Measurements from ENCODE around the gene HOXC6. TPM values are rescaled to one million over a fixed set of nuclear protein-coding genes. Genes with fewer than 3 reads are reported as not detected.

HOXC6 gene
- total RNA-seq, 1 donor: 1.7 TPM

DNA sequence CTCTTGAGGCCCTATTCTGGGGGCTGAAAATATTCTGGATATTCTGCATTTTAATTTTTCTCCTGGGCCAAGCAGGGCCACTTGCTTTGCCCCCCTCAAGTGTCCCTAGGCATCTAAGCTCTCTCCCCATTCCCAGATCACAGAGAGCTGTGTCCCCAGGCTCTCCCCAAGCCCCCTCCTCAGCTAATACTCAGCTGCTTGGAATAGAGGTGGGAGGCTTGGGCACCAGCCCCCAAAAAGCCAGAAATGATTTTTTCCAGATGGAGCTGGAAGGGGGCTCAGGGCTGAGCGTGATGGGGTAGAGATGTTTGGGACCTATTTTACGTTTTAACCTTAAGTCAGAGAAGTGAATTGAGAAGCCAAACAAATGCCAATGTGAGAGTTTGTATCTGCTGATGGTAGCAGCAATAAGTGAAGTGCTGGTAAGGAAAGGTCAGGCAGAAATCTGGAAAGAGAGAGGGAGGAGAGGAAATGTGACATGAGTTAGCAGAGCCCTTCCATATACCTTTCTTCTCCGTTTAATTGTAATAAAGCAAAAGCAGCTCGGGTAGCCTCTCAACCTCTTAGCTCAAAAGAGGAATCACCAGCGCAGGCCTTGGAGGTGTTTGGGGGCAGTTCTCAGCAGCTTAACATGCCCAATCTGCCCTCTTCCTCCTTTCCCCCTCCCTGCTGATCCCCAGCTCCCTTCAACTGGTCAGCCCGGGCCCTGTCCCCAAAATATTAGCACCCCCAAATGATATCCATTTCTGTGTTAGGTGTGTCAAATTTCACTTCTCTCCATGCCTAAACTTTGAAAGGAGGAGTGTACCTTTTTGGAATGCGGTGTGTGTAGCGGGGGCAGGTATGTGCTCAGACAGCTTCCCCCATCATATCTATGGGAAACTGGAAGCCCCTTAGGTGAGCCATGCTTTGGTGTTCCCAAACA lies 5.0 kb upstream of the HOXC6 start:
- DNase-seq (ENCODE audit: low read depth): no peak
- H3K4me3 ChIP-seq (ENCODE audit: low read depth, low read length): peak overlapping the region; percentile 36
- no peak for TF ChIP-seq CTCF (IDR thresholded peaks at IDR 0.05; ENCODE audit: insufficient read depth, low read depth, low read length)

- no peak for DNase-seq (ENCODE audit: low read depth)
- H3K4me3 ChIP-seq (ENCODE audit: low read depth, low read length): peak overlapping the region; percentile 36
Measured at GRCh38 chr12:54024127-54024526, 4.1 kb upstream of the HOXC6 start.

GRCh38 chr12:54024581-54025305 lies 3.5 kb upstream of the HOXC6 start:
- no peak for TF ChIP-seq CTCF (IDR thresholded peaks at IDR 0.05; ENCODE audit: insufficient read depth, low read depth, low read length)
- DNase-seq (ENCODE audit: low read depth): no peak
- peak overlapping the region; percentile 36 for H3K4me3 ChIP-seq (ENCODE audit: low read depth, low read length)

More at GRCh38 chr12:54024127-54024526, 4.1 kb upstream of the HOXC6 start:
- no peak for TF ChIP-seq CTCF (IDR thresholded peaks at IDR 0.05; ENCODE audit: insufficient read depth, low read depth, low read length)

- no peak for TF ChIP-seq CTCF (IDR thresholded peaks at IDR 0.05; ENCODE audit: insufficient read depth, low read depth, low read length)
- DNase-seq (ENCODE audit: low read depth): no peak
- H3K4me3 ChIP-seq (ENCODE audit: low read depth, low read length): peak overlapping the region; percentile 28
Measured at GRCh38 chr12:54025499-54026405, 2.5 kb upstream of the HOXC6 start.

GRCh38 chr12:54026640-54027441 lies 1.4 kb upstream of the HOXC6 start:
- DNase-seq (ENCODE audit: low read depth): no peak
- TF ChIP-seq CTCF (IDR thresholded peaks at IDR 0.05; ENCODE audit: insufficient read depth, low read depth, low read length): no peak
- no peak overlapping the region for H3K4me3 ChIP-seq (ENCODE audit: low read depth, low read length)

DNA sequence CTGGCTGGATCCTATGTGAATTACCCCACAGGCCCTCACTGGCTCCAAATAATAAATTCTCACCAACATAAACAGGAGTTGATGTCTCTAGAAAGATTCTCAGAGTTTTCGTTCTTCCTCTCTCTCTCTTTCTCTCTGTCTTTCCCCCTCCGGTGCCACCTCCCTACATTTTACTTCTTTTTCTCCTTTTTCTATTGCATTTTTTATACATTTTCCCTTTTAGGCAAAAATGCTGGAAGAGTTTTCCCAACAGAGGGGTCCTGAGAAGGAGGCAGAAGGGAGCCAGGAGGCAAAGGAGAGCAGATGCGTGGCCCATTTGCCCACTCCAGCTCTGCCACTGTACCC lies 826 bp upstream of the HOXC6 start:
- no peak overlapping the region for H3K4me3 ChIP-seq (ENCODE audit: low read depth, low read length)
- DNase-seq (ENCODE audit: low read depth): no peak
- no peak for TF ChIP-seq CTCF (IDR thresholded peaks at IDR 0.05; ENCODE audit: insufficient read depth, low read depth, low read length)

Measured in fibroblast of villous mesenchyme (primary cell).